ENCODE measurements around the gene ERV3-1.
"Not testable (repeated sequence)": the region's sequence is repeated elsewhere in the genome, so short reads cannot be mapped to it uniquely, and the experiment has no call there.

DNA sequence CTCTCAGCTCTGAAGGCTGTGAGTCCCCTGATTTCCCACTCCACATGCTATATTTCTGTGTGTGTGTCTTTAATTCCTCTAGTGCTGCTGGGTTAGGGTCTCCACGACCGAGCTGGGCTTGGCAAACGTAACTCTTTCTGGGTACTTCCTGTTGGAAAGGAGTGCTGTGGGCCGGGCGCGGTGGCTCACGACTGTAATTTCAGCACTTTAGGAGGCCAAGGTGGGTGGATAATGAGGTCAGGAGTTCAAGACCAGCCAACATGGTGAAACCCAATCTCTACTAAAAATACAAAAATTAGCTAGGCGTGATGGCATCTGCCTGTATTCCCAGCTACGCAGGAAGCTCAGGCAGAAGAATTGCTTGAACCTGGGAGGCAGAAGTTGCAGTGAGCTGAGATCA lies 55.8 kb downstream of the ERV3-1 start:
- TF ChIP-seq, protein P1, sequence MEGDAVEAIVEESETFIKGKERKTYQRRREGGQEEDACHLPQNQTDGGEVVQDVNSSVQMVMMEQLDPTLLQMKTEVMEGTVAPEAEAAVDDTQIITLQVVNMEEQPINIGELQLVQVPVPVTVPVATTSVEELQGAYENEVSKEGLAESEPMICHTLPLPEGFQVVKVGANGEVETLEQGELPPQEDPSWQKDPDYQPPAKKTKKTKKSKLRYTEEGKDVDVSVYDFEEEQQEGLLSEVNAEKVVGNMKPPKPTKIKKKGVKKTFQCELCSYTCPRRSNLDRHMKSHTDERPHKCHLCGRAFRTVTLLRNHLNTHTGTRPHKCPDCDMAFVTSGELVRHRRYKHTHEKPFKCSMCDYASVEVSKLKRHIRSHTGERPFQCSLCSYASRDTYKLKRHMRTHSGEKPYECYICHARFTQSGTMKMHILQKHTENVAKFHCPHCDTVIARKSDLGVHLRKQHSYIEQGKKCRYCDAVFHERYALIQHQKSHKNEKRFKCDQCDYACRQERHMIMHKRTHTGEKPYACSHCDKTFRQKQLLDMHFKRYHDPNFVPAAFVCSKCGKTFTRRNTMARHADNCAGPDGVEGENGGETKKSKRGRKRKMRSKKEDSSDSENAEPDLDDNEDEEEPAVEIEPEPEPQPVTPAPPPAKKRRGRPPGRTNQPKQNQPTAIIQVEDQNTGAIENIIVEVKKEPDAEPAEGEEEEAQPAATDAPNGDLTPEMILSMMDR (IDR thresholded peaks at IDR 0.05) = not testable (repeated sequence)
- TF ChIP-seq POLR2A (IDR thresholded peaks at IDR 0.05) = not testable (repeated sequence)

Data from thyroid gland (tissue), 4 donors.